Ovary (tissue), 9 donors: ENCODE results near the gene CC2D1A. TPM values are rescaled to one million over a fixed set of nuclear protein-coding genes. Genes with fewer than 3 reads are reported as not detected.

Experiments used
- DNase-seq, 5 donors: peaks; one replicate each; pipeline ENCODE4 v3.0.0-alpha.2; 2019 to 2020
- H3K27ac ChIP-seq, 2 donors: fragments of 200-600 bp; one replicate each; pipeline versions ENCODE4 v1.5.1 to v1.8.0; 2019 to 2022
- H3K27me3 ChIP-seq: fragments of 200-600 bp; one replicate; pipeline ENCODE4 v1.8.0; 2022
- H3K36me3 ChIP-seq: fragments of 200-600 bp; sonication (generic); one replicate; pipeline ENCODE4 v1.5.1; 2019
- H3K4me1 ChIP-seq: one replicate; pipeline ENCODE4 v1.8.1; 2013; ENCODE audit warnings: mild to moderate bottlenecking, moderate library complexity; ENCODE audit not compliant: insufficient read depth
- H3K4me3 ChIP-seq: fragments of 200-600 bp; sonication (generic); one replicate; pipeline ENCODE4 v1.5.1; 2017
- H3K9me3 ChIP-seq, 2 donors: fragments of 200-600 bp in 1 of 2; sonication (generic) in 1 of 2; one replicate each; pipeline versions ENCODE4 v1.5.1 to v1.8.1; 2013 to 2019; ENCODE audit warnings: mild to moderate bottlenecking in 1 of 2, moderate library complexity in 1 of 2
- CTCF ChIP-seq, 3 donors: fragments of 450-650 bp in 2 of 3; fragments of 200-600 bp in 1 of 3; IDR thresholded peaks; one replicate each; pipeline versions ENCODE4 v1.5.1 to v1.8.0; 2016 to 2022; ENCODE audit warnings: antibody characterized with exemption in 3 of 3, mild to moderate bottlenecking in 1 of 3
- EP300 ChIP-seq: sonication (generic); formaldehyde crosslinking; IDR thresholded peaks from one replicate; pipeline ENCODE4 v1.6.1; 2017; ENCODE audit warnings: antibody characterized with exemption
- POLR2A ChIP-seq: fragments of 450-650 bp; IDR thresholded peaks from one replicate; pipeline ENCODE4 v1.6.1; 2017; ENCODE audit warnings: antibody characterized with exemption, mild to moderate bottlenecking, moderate library complexity
- WGBS, 3 donors: extraction: QIAGEN DNeasy Blood & Tissue Kit in 1 of 3; methylation state at CpG; one replicate each; pipeline versions ENCODE4 v1.1.5 to v1.1.7; 2013 to 2017; 5-methylcytosine and 5-hydroxymethylcytosine counted together
- intact Hi-C, 4 donors: fragments of 100-400 bp; cut with DNase I; formaldehyde crosslinking; loops; one replicate each; pipeline versions ENCODE4 v1.11.0 to v1.15.1; 2022 to 2023
- polyA plus RNA-seq, 2 donors: library from polyadenylated mRNA; stranded (reverse); fragments of 200-250 nt in 1 of 2; fragments of 350-450 nt in 1 of 2; fragmentation: Illumina TruSeq in 1 of 2; extraction: RNeasy Lipid Tissue Mini Kit (QIAGEN cat#74804) in 1 of 2; gene quantifications; one replicate each; pipeline ENCODE4 v1.2.3, GENCODE V29; 2013 to 2014
- total RNA-seq, 7 donors: library from RNA; depleted of rRNA in 2 of 7; stranded (reverse); fragments of >200 nt in 2 of 7; fragmentation: NEBNext Ultra II Directional in 3 of 7; extraction: Animal tissue kit (Norgen Biotek cat#: 25700) in 3 of 7; gene quantifications; one replicate each; pipeline versions ENCODE4 v1.1.0 to v1.2.4, GENCODE V29; 2016 to 2023
- donor health status: DM: no; HTN: no; CAD: no; lungs with moderate emphysema.
- donor health status: DM: no; HTN: no; CAD: no.
- donor health status: Bipolar disorder and iron deficiency.
- donor health status: DM: yes; HTN: yes; CAD: no.
- donor health status: DM: no; HTN: no; CAD: no.
- donor health status: DM: yes; HTN: yes; CAD: no.

The CC2D1A gene
- total and polyA plus RNA-seq, 9 donors, result 13.1 to 38.1 (median 29.6) TPM

GRCh38 chr19:13906521-13906904, 512 bp downstream of the CC2D1A start:
- H3K9me3 ChIP-seq, result no peaks in the 10 kb centered on the region
- H3K4me1 ChIP-seq, result peaks cover 6% of the 10 kb centered on the region
- H3K4me3 ChIP-seq, result peak overlapping the region; percentile 80
- H3K36me3 ChIP-seq, result no peaks in the 10 kb centered on the region
- TF ChIP-seq POLR2A (no peak), EP300 (no peak), CTCF (IDR thresholded peaks at IDR 0.05) (no peak)
- intact Hi-C loops, result no loop called here
- WGBS, 3 donors, result 1 to 4% (median 3%) methylated on average over 6 to 13 of the region's 13 CpGs
- peak overlapping the region; percentile 39 to 67 for H3K27ac ChIP-seq
- no peak for DNase-seq
- H3K27me3 ChIP-seq, result no peaks in the 10 kb centered on the region

- Histone ChIP-seq H3K4me1 (peaks cover 6% of the 10 kb centered on the region), H3K36me3 (no peaks in the 10 kb centered on the region), H3K27ac (peak overlapping the region in 1 of 2 donors; percentile 67), H3K9me3 (no peaks in the 10 kb centered on the region), H3K4me3 (peak overlapping the region; percentile 80), H3K27me3 (no peaks in the 10 kb centered on the region)
- intact Hi-C loops, result no loop called here
- DNase-seq, result no peak
- no peak for TF ChIP-seq CTCF (IDR thresholded peaks at IDR 0.05)
- no peak for TF ChIP-seq POLR2A
- TF ChIP-seq EP300, result no peak
- WGBS, 3 donors, result 82 to 85% (median 83%) methylated on average over 5 of the region's 5 CpGs
These were observed 909 bp downstream of the CC2D1A start for GRCh38 chr19:13906910-13907309.

- no peaks in the 10 kb centered on the region for H3K9me3 ChIP-seq
- no peak for DNase-seq
- no peak overlapping the region for H3K27ac ChIP-seq
- H3K4me3 ChIP-seq, result no peak overlapping the region
- 88 to 91% (median 90%) methylated on average over 8 of the region's 8 CpGs for WGBS, 3 donors
- H3K4me1 ChIP-seq, result peaks cover 6% of the 10 kb centered on the region
- H3K36me3 ChIP-seq, result no peaks in the 10 kb centered on the region
- TF ChIP-seq CTCF (IDR thresholded peaks at IDR 0.05) (no peak), EP300 (no peak)
- intact Hi-C loops, result no loop called here
- H3K27me3 ChIP-seq, result no peaks in the 10 kb centered on the region
These were observed 2.7 kb downstream of the CC2D1A start for GRCh38 chr19:13908674-13909073.

GRCh38 chr19:13909430-13909829, 3.4 kb downstream of the CC2D1A start:
- no peak for TF ChIP-seq EP300
- no peak for DNase-seq
- no peaks in the 10 kb centered on the region for H3K36me3 ChIP-seq
- H3K27ac ChIP-seq, result no peak overlapping the region
- peaks cover 6% of the 10 kb centered on the region for H3K4me1 ChIP-seq
- 93 to 100% (median 98%) methylated on average over 2 of the region's 2 CpGs for WGBS, 3 donors
- H3K4me3 ChIP-seq, result no peak overlapping the region
- no peaks in the 10 kb centered on the region for H3K27me3 ChIP-seq
- H3K9me3 ChIP-seq, result no peaks in the 10 kb centered on the region
- intact Hi-C loops, result no loop called here

GRCh38 chr19:13913352-13913751, 7.4 kb downstream of the CC2D1A start:
- no peaks in the 10 kb centered on the region for H3K4me1 ChIP-seq
- intact Hi-C loops, result no loop called here
- no peak overlapping the region for H3K27ac ChIP-seq
- no peak overlapping the region for H3K4me3 ChIP-seq
- H3K36me3 ChIP-seq, result no peaks in the 10 kb centered on the region
- TF ChIP-seq POLR2A, result no peak
- TF ChIP-seq EP300, result no peak
- no peak for TF ChIP-seq CTCF (IDR thresholded peaks at IDR 0.05)
- H3K9me3 ChIP-seq, result no peaks in the 10 kb centered on the region
- DNase-seq, result no peak
- no peaks in the 10 kb centered on the region for H3K27me3 ChIP-seq
- 88 to 92% (median 92%) methylated on average over 16 to 17 of the region's 17 CpGs for WGBS, 3 donors
